Activated T-cell treated with anti-CD3 and anti-CD28 coated beads, Interleukin-2, amount 50 U/mL, for 72 hours (primary cell): ENCODE measurements around the gene TAF1A. TPM values are rescaled to one million over a fixed set of nuclear protein-coding genes. Genes with fewer than 3 reads are reported as not detected.

Experiments used
- ATAC-seq, 2 donors: fragments of 150-1000 bp; cut with Tn5 transposase; replicated peaks in 1 of 2; 2 replicates each; pipeline ENCODE4 v1.10.0; 2021; ENCODE audit warnings: moderate library complexity in 2 of 2, mild to moderate bottlenecking in 1 of 2
- DNase-seq, 2 donors: peaks; one replicate each; pipeline ENCODE4 v3.0.0; 2021 to 2022; ENCODE audit warnings: mixed read lengths in 1 of 2
- H3K27ac Mint-ChIP-seq: one replicate; pipeline ENCODE4 v1.8.0; 2022; ENCODE audit warnings: mild to moderate bottlenecking, moderate library complexity, mixed read lengths
- H3K27me3 Mint-ChIP-seq: one replicate; pipeline ENCODE4 v1.8.0; 2022; ENCODE audit warnings: low read depth, mixed read lengths
- H3K36me3 Mint-ChIP-seq, 2 donors: one replicate each; pipeline ENCODE4 v1.8.0; 2022; ENCODE audit warnings: mixed read lengths in 2 of 2, mild to moderate bottlenecking in 1 of 2; ENCODE audit not compliant: insufficient read depth in 2 of 2
- H3K4me1 Mint-ChIP-seq: one replicate; pipeline ENCODE4 v1.8.0; 2022; ENCODE audit warnings: low read depth, mixed read lengths
- H3K4me3 Mint-ChIP-seq, 2 donors: one replicate each; pipeline ENCODE4 v1.8.0; 2022; ENCODE audit warnings: mild to moderate bottlenecking in 2 of 2, mixed read lengths in 2 of 2, moderate library complexity in 2 of 2
- H3K9me3 Mint-ChIP-seq, 2 donors: one replicate each; pipeline ENCODE4 v1.8.0; 2022; ENCODE audit warnings: mixed read lengths in 2 of 2
- total RNA-seq, 2 donors: library from RNA; stranded (reverse); gene quantifications; one replicate each; pipeline ENCODE4 v1.2.3, GENCODE V29; 2022

The TAF1A gene
- total RNA-seq, 2 donors from 2014 or later, result 12.0 to 15.1 TPM

GRCh38 chr1:222521299-222522104 lies 68.2 kb downstream of the TAF1A start:
- no peaks in the 10 kb centered on the region for H3K9me3 Mint-ChIP-seq
- H3K27me3 Mint-ChIP-seq, result no peaks in the 10 kb centered on the region
- H3K4me3 Mint-ChIP-seq, result no peak overlapping the region
- ATAC-seq (no peak), DNase-seq (no peak)
- no peak overlapping the region for H3K27ac Mint-ChIP-seq
- H3K4me1 Mint-ChIP-seq, result no peaks in the 10 kb centered on the region
- H3K36me3 Mint-ChIP-seq, result peaks cover 0 to 3% of the 10 kb centered on the region in 2 donors

Other genes with a start within 250 kb of the TAF1A start
- gene HHIPL2, start 41.8 kb downstream of the TAF1A start, total RNA-seq, result under 1 TPM in 1 of 2 donors, not detected in 1; 0.56 TPM
- gene MIA3, start 28.2 kb upstream of the TAF1A start, total RNA-seq, result 10 to 100 TPM; 52.2 to 61.5 TPM
- gene AIDA, start 122.6 kb upstream of the TAF1A start, total RNA-seq, result 10 to 100 TPM; 49.5 to 57.1 TPM
- 10 to 100 TPM; 42.8 to 45.4 TPM for gene BROX, start 122.6 kb upstream of the TAF1A start, total RNA-seq
- not detected for gene FAM177B, start 147.3 kb upstream of the TAF1A start, total RNA-seq
- gene DISP1, start 225.1 kb upstream of the TAF1A start, total RNA-seq, result 1 to 10 TPM; 2.4 to 3.3 TPM